ENCODE data around the gene MAF. TPM values are rescaled to one million over a fixed set of nuclear protein-coding genes. Genes with fewer than 3 reads are reported as not detected.

The MAF gene
- polyA plus RNA-seq, 1 donor (not counting 4 experiments of a cell fraction or from before 2014, with no cell fraction given): 8.2 TPM

DNA sequence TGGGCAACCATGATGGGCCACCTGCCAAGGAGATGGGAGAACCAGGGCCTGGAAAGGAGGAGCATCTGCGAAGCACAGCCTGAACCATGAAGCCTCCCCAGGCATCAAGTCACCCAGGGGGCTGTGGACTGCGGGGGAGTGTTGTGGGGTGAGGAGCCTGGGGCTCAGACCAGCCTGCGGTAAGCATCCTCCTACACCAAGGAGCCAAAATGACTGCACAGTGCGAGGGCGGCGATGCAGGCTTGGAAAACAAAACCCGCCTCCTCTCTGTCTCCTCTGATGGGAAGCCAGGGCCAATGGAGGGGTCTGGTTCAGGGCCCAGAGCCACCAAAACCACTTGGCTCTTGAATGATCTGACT is 18.1 kb upstream of the MAF start:
- Histone ChIP-seq H2AFZ (ENCODE audit: control insufficient read depth, low read length) (no peak overlapping the region), H3K9me3 (ENCODE audit: control insufficient read depth, low read depth, low read length) (no peaks in the 10 kb centered on the region), H3K9ac (ENCODE audit: control insufficient read depth, extremely low read depth, insufficient read depth, low read length) (no peak overlapping the region), H3K4me3 (ENCODE audit: control insufficient read depth in 2 of 3, extremely low read depth in 1 of 3, insufficient read depth in 2 of 3, low read depth in 1 of 3, low read length in 3 of 3) (no peak overlapping the region), H3K36me3 (ENCODE audit: control insufficient read depth in 2 of 2, extremely low read depth in 1 of 2, insufficient read depth in 2 of 2, low read length in 2 of 2) (no peaks in the 10 kb centered on the region), H3K27ac (ENCODE audit: control insufficient read depth, insufficient read depth, low read length) (no peak overlapping the region), H3K79me2 (ENCODE audit: control insufficient read depth, insufficient read depth, low read length) (no peaks in the 10 kb centered on the region), H3K9me1 (ENCODE audit: control insufficient read depth, extremely low read depth, insufficient read depth, low read length) (no peaks in the 10 kb centered on the region), H4K20me1 (ENCODE audit: control insufficient read depth, extremely low read depth, insufficient read depth, low read length) (no peaks in the 10 kb centered on the region), H3K27me3 (ENCODE audit: control insufficient read depth, extremely low read depth, insufficient read depth, low read length) (peaks cover 6% of the 10 kb centered on the region), H3K4me1 (ENCODE audit: control insufficient read depth, extremely low read depth, insufficient read depth, low read length) (no peaks in the 10 kb centered on the region), H3K4me2 (ENCODE audit: control insufficient read depth, extremely low read depth, insufficient read depth, low read depth, low read length) (no peak overlapping the region)
- DNase-seq (ENCODE audit: low read depth, low spot score): no peak
- dilution Hi-C loops (cut with MboI; ENCODE audit: extremely low pct_ligation_motif_present, low sequenced_read_pairs): no loop called here
- TF ChIP-seq, protein P1, sequence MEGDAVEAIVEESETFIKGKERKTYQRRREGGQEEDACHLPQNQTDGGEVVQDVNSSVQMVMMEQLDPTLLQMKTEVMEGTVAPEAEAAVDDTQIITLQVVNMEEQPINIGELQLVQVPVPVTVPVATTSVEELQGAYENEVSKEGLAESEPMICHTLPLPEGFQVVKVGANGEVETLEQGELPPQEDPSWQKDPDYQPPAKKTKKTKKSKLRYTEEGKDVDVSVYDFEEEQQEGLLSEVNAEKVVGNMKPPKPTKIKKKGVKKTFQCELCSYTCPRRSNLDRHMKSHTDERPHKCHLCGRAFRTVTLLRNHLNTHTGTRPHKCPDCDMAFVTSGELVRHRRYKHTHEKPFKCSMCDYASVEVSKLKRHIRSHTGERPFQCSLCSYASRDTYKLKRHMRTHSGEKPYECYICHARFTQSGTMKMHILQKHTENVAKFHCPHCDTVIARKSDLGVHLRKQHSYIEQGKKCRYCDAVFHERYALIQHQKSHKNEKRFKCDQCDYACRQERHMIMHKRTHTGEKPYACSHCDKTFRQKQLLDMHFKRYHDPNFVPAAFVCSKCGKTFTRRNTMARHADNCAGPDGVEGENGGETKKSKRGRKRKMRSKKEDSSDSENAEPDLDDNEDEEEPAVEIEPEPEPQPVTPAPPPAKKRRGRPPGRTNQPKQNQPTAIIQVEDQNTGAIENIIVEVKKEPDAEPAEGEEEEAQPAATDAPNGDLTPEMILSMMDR (optimal IDR thresholded peaks at IDR 0.05 in 1 of 3, IDR thresholded peaks at IDR 0.05 in 1 of 3, conservative IDR thresholded peaks at IDR 0.05 in 1 of 3; ENCODE audit: extremely low read depth in 1 of 3, insufficient read depth in 2 of 3, low read length in 3 of 3): no peak
- no peak for TF ChIP-seq EZH2 (IDR thresholded peaks at IDR 0.05; ENCODE audit: low read length)
- no peak for FAIRE-seq

DNA sequence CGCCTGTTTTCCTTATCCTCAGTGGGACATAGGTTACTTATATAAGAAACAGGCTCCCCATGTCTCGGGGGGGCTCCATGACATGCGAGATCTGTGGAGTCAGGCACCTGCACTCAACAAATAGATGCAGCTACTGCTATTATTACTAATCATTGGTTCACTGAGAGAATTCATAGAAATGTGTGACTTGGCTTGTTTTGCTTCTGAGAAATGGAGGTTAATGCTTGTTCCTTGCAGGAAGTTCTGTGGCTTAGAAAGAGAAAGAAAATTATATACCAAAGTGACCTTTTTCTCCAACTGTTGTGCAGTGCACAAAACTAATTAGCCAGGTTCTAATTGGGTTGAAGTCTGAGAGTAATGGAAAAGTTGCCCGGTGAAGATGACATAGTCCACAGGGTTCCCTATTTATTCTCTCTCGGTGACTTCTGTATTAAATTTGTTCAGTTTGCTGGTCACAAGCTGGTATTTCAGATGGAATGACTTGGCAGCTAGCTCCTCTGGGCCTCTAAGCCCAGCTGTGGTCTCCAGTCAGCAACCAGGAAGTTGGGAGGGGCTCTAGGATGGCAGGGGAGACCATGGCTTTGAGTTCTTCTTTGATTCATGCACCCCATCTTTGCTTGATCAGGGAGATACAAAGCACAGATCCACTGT is 17.6 kb upstream of the MAF start:
- H3K4me3 ChIP-seq (ENCODE audit: control insufficient read depth in 2 of 3, extremely low read depth in 1 of 3, insufficient read depth in 2 of 3, low read depth in 1 of 3, low read length in 3 of 3): no peak overlapping the region
- FAIRE-seq (no peak), DNase-seq (ENCODE audit: low read depth, low spot score) (no peak)
- no peaks in the 10 kb centered on the region for H3K9me1 ChIP-seq (ENCODE audit: control insufficient read depth, extremely low read depth, insufficient read depth, low read length)
- peaks cover 2% of the 10 kb centered on the region for H3K4me1 ChIP-seq (ENCODE audit: control insufficient read depth, extremely low read depth, insufficient read depth, low read length)
- no peaks in the 10 kb centered on the region for H4K20me1 ChIP-seq (ENCODE audit: control insufficient read depth, extremely low read depth, insufficient read depth, low read length)
- no peak overlapping the region for H3K4me2 ChIP-seq (ENCODE audit: control insufficient read depth, extremely low read depth, insufficient read depth, low read depth, low read length)
- H3K79me2 ChIP-seq (ENCODE audit: control insufficient read depth, insufficient read depth, low read length): no peaks in the 10 kb centered on the region
- no peaks in the 10 kb centered on the region for H3K9me3 ChIP-seq (ENCODE audit: control insufficient read depth, low read depth, low read length)
- peaks cover 5% of the 10 kb centered on the region for H3K27me3 ChIP-seq (ENCODE audit: control insufficient read depth, extremely low read depth, insufficient read depth, low read length)
- no peak overlapping the region for H3K27ac ChIP-seq (ENCODE audit: control insufficient read depth, insufficient read depth, low read length)
- H3K36me3 ChIP-seq (ENCODE audit: control insufficient read depth in 2 of 2, extremely low read depth in 1 of 2, insufficient read depth in 2 of 2, low read length in 2 of 2): no peaks in the 10 kb centered on the region
- no peak for TF ChIP-seq EZH2 (IDR thresholded peaks at IDR 0.05; ENCODE audit: low read length)
- TF ChIP-seq, protein P1 (optimal IDR thresholded peaks at IDR 0.05 in 1 of 3, IDR thresholded peaks at IDR 0.05 in 1 of 3, conservative IDR thresholded peaks at IDR 0.05 in 1 of 3; ENCODE audit: extremely low read depth in 1 of 3, insufficient read depth in 2 of 3, low read length in 3 of 3): no peak
- no peak overlapping the region for H3K9ac ChIP-seq (ENCODE audit: control insufficient read depth, extremely low read depth, insufficient read depth, low read length)
- dilution Hi-C loops (cut with MboI; ENCODE audit: extremely low pct_ligation_motif_present, low sequenced_read_pairs): no loop called here
- H2AFZ ChIP-seq (ENCODE audit: control insufficient read depth, low read length): no peak overlapping the region
